K562 (cell line): ENCODE data around the gene DCST1. TPM values are rescaled to one million over a fixed set of nuclear protein-coding genes. Genes with fewer than 3 reads are reported as not detected.

Experiments
- ATAC-seq: fragments of 200-7000 bp; cut with Tn5 transposase; 3 replicates; pipeline ENCODE4 v1.9.1; 2020; ENCODE audit warnings: moderate library complexity
- BruUV-seq: library from RNA; stranded (reverse); fragments of 400-500 nt; replicated peaks from 2 replicates; lab custom pipeline; 2021; lab: Mats Ljungman, UMichigan
- CTCF ChIA-PET: fragments of 300-600 bp; formaldehyde crosslinking; extraction: SDS; loops from one replicate; lab custom pipeline; 2021; ENCODE audit warnings: low intra/inter-chr PET ratio; lab: Yijun Ruan, JAX
- POLR2A ChIA-PET: fragments of 300-600, 350-650 bp; sonication (Branson Sonifier 250); formaldehyde crosslinking; extraction: SDS; loops from one replicate; lab custom pipeline; 2021; ENCODE audit warnings: antibody characterized with exemption, inconsistent platforms; lab: Yijun Ruan, JAX
- DNase-seq, 4 experiments: peaks; one replicate each; pipeline versions ENCODE4 v3.0.0 to v3.0.0-alpha.2; 2011 to 2018; ENCODE audit warnings: low spot score in 3 of 4, mixed read lengths in 3 of 4; ENCODE audit errors: extremely low read depth in 1 of 4
- FAIRE-seq: peaks from 2 replicates; lab custom pipeline; 2011; peaks lifted over from hg19 to GRCh38; lab: Jason Lieb, UNC
- H2AFZ ChIP-seq: 2 replicates; pipeline ENCODE4 v1.6.0; 2011; ENCODE audit warnings: low read depth, low read length, control low read depth, inconsistent platforms
- H3K27ac ChIP-seq: fragments of 200-600 bp; 3 replicates; pipeline ENCODE4 v1.8.0; 2011; ENCODE audit warnings: low read depth, mild to moderate bottlenecking, control low read depth, inconsistent platforms, low read length, moderate library complexity, mixed read lengths; ENCODE audit errors: extremely low read depth
- H3K27me3 ChIP-seq, 2 experiments: fragments of 300-600 bp in 1 of 2; 2 replicates in 1 of 2; 3 replicates in 1 of 2; pipeline versions ENCODE4 v1.6.0 to v1.8.0; 2011; ENCODE audit warnings: inconsistent platforms in 2 of 2, low read length in 2 of 2, mild to moderate bottlenecking in 1 of 2, mixed read lengths in 1 of 2, moderate library complexity in 1 of 2; ENCODE audit not compliant: control insufficient read depth in 2 of 2, insufficient read depth in 2 of 2
- H3K36me3 ChIP-seq: fragments of 300-600 bp; 3 replicates; pipeline ENCODE4 v1.8.0; 2011; ENCODE audit warnings: mild to moderate bottlenecking, low read length, inconsistent platforms; ENCODE audit not compliant: control insufficient read depth, insufficient read depth
- H3K4me1 ChIP-seq, 2 experiments: fragments of 200-600 bp in 1 of 2; replicated peaks in 1 of 2; 2 replicates in 1 of 2; 3 replicates in 1 of 2; pipeline versions ENCODE4 v1.5.1 to v1.8.0; 2011; ENCODE audit warnings: inconsistent platforms in 2 of 2, low read length in 2 of 2, mild to moderate bottlenecking in 1 of 2, mixed read lengths in 1 of 2, moderate library complexity in 1 of 2; ENCODE audit not compliant: control insufficient read depth in 2 of 2, insufficient read depth in 2 of 2
- H3K4me2 ChIP-seq: 2 replicates; pipeline ENCODE4 v1.6.1; 2011; ENCODE audit warnings: low read length, control low read depth, inconsistent platforms, mixed read lengths; ENCODE audit not compliant: insufficient read depth
- H3K4me3 ChIP-seq: fragments of 200-600 bp; sonication (generic), shearing (Covaris generic); 2 replicates; pipeline ENCODE4 v1.5.1; 2016; ENCODE audit warnings: control low read depth, inconsistent platforms
- H3K79me2 ChIP-seq: fragments of 200-600 bp; 3 replicates; pipeline ENCODE4 v1.8.0; 2011; ENCODE audit warnings: low read length, inconsistent platforms; ENCODE audit not compliant: control insufficient read depth, insufficient read depth
- H3K9ac ChIP-seq, 2 experiments: 2 replicates each; pipeline versions ENCODE4 v1.6.0 to v1.6.1; 2011; ENCODE audit warnings: low read depth in 2 of 2, low read length in 2 of 2, control low read depth in 1 of 2, inconsistent platforms in 1 of 2, mild to moderate bottlenecking in 1 of 2, mixed read lengths in 1 of 2; ENCODE audit not compliant: insufficient read depth in 1 of 2
- H3K9me1 ChIP-seq: one replicate; pipeline ENCODE4 v1.6.0; 2011; ENCODE audit warnings: inconsistent platforms, mild to moderate bottlenecking, low read length, moderate library complexity; ENCODE audit not compliant: control insufficient read depth, insufficient read depth
- H3K9me3 ChIP-seq: replicated peaks from 2 replicates; pipeline ENCODE4 v1.5.1; 2011; ENCODE audit warnings: low read depth, low read length, inconsistent platforms; ENCODE audit not compliant: control insufficient read depth, insufficient read depth
- H4K20me1 ChIP-seq: replicated peaks from 2 replicates; pipeline ENCODE4 v1.6.1; 2011; ENCODE audit warnings: low read length, inconsistent platforms, mixed read lengths; ENCODE audit not compliant: control insufficient read depth, insufficient read depth
- CAMTA2 ChIP-seq: fragments of 250-450 bp; sonication (Bioruptor Pico); conservative IDR thresholded peaks from 2 replicates; pipeline ENCODE4 v1.5.1; 2022
- DMBX1 ChIP-seq: fragments of 250-450 bp; sonication (Bioruptor Pico); IDR thresholded peaks from 2 replicates; pipeline ENCODE4 v1.8.0; 2022; ENCODE audit warnings: inconsistent platforms, mild to moderate bottlenecking, moderate library complexity, borderline replicate concordance
- FIP1L1 ChIP-seq: fragments of 200-400 bp; formaldehyde crosslinking; IDR thresholded peaks from 2 replicates; pipeline ENCODE4 v1.6.1; 2018; ENCODE audit warnings: mild to moderate bottlenecking, low read depth, low read length; ENCODE audit not compliant: poor library complexity, severe bottlenecking
- GTF2F1 ChIP-seq: IDR thresholded peaks from 2 replicates; pipeline ENCODE4 v1.6.1; 2011; ENCODE audit warnings: low read depth, low read length, improper control_type of control experiment
- MBD2 ChIP-seq: sonication (generic); IDR thresholded peaks from 2 replicates; pipeline ENCODE4 v1.6.1; 2016; ENCODE audit warnings: low read depth, borderline replicate concordance
- MCM3 ChIP-seq: fragments of 450-650 bp; IDR thresholded peaks from 2 replicates; pipeline ENCODE4 v1.6.1; 2016
- MTA3 ChIP-seq: fragments of 450-650 bp; formaldehyde crosslinking; IDR thresholded peaks from 2 replicates; pipeline ENCODE4 v1.6.1; 2017; ENCODE audit warnings: mild to moderate bottlenecking, borderline replicate concordance
- NCOA2 ChIP-seq, 2 experiments: fragments of 450-650 bp; IDR thresholded peaks; 2 replicates each; pipeline ENCODE4 v1.6.1; 2018; ENCODE audit warnings: mild to moderate bottlenecking in 2 of 2, moderate library complexity in 1 of 2; ENCODE audit not compliant: partially characterized antibody in 2 of 2
- RBM15 ChIP-seq: fragments of 200-400 bp; formaldehyde crosslinking; IDR thresholded peaks from 2 replicates; pipeline ENCODE4 v1.6.1; 2018; ENCODE audit warnings: mild to moderate bottlenecking, low read length, moderate library complexity; ENCODE audit not compliant: insufficient read depth
- SMAD2 ChIP-seq: fragments of 150-350 bp; IDR thresholded peaks from 2 replicates; pipeline ENCODE4 v1.6.1; 2014; ENCODE audit warnings: low read depth, mild to moderate bottlenecking, low read length
- TAF9B ChIP-seq: fragments of 450-650 bp; IDR thresholded peaks from 2 replicates; pipeline ENCODE4 v1.6.1; 2018; ENCODE audit warnings: mild to moderate bottlenecking; ENCODE audit not compliant: partially characterized antibody
- U2AF1 ChIP-seq: fragments of 200-400 bp; formaldehyde crosslinking; optimal IDR thresholded peaks from 2 replicates; pipeline ENCODE3; 2017; ENCODE audit warnings: mild to moderate bottlenecking, low read depth, low read length, moderate library complexity
- ZBTB8A ChIP-seq: fragments of 450-650 bp; IDR thresholded peaks from 2 replicates; pipeline ENCODE4 v1.6.1; 2018; ENCODE audit warnings: mild to moderate bottlenecking, moderate library complexity; ENCODE audit not compliant: partially characterized antibody
- ZNF316 ChIP-seq: fragments of 450-650 bp; IDR thresholded peaks from 2 replicates; pipeline ENCODE4 v1.6.1; 2016
- ZNF324 ChIP-seq: fragments of 250-450 bp; sonication (Bioruptor Pico); IDR thresholded peaks from 2 replicates; pipeline ENCODE4 v1.4.0; 2020; ENCODE audit warnings: mild to moderate bottlenecking
- ZNF436 ChIP-seq: fragments of 250-450, 450-650 bp; sonication (Bioruptor Pico); formaldehyde crosslinking; IDR thresholded peaks from 2 replicates; pipeline ENCODE4 v1.7.0; 2020; ENCODE audit warnings: mild to moderate bottlenecking
- ZNF830 ChIP-seq: fragments of 250-450 bp; sonication (Bioruptor Pico); IDR thresholded peaks from 2 replicates; pipeline ENCODE4 v1.5.0; 2021; ENCODE audit warnings: mild to moderate bottlenecking
- WGBS: fragments of 100-300 bp; shearing (Covaris generic); methylation state at CpG from one replicate; pipeline ENCODE4 v1.1.6; 2016; ENCODE audit warnings: low coverage, mixed read lengths; ENCODE audit not compliant: insufficient coverage; ENCODE audit errors: missing lambda C conversion rate; 5-methylcytosine and 5-hydroxymethylcytosine counted together
- in situ Hi-C: fragments of 300-500 bp; cut with MboI; formaldehyde crosslinking; loops from 4 replicates; pipeline ENCODE4 v1.15.0; 2018; ENCODE audit warnings: inconsistent platforms, mixed read lengths
- intact Hi-C: fragments of 100-400 bp; cut with micrococcal nuclease; formaldehyde crosslinking; loops from 2 replicates; pipeline ENCODE4 v1.14.2; 2022
- polyA plus RNA-seq, 8 experiments: library from polyadenylated mRNA; depleted of rRNA in 4 of 8; stranded (reverse) in 5 of 8; unstranded in 3 of 8; fragments of >200 nt; fragmentation: Nextera tagmentation in 2 of 8; fragmentation: Illumina TruSeq in 1 of 8; extraction: Ambion mirVana in 2 of 8; extraction: Trizol in 1 of 8; gene quantifications; 2 replicates each; pipeline versions ENCODE4 v1.2.1 to v1.2.3, GENCODE V29; 2011 to 2014; ENCODE audit warnings: inconsistent platforms in 1 of 8, missing spikeins in 1 of 8
- total RNA-seq, 7 experiments: library from RNA; depleted of rRNA in 6 of 7; stranded (reverse); fragments of >200 nt in 6 of 7; fragmentation: Illumina TruSeq in 2 of 7; extraction: Trizol in 2 of 7; gene quantifications; 2 replicates each; pipeline versions ENCODE4 v1.2.1 to v1.2.3, GENCODE V29; 2011 to 2021; ENCODE audit warnings: low replicate concordance in 1 of 7
- TF ChIP-seq, protein P1 (sequence below): sonication (generic); formaldehyde crosslinking; IDR thresholded peaks from 2 replicates; pipeline ENCODE4 v1.8.0; 2022; ENCODE audit warnings: mild to moderate bottlenecking, missing genetic modification reagents
- TF ChIP-seq, protein P2 (sequence below): fragments of 250-450 bp; sonication (Bioruptor Pico); IDR thresholded peaks from 2 replicates; pipeline ENCODE4 v1.4.0; 2020; ENCODE audit warnings: mild to moderate bottlenecking, moderate library complexity

Gene DCST1
- total and polyA plus RNA-seq, 9 of the 15 experiments (the other 6 are each of a cell fraction or from before 2014, with no cell fraction given), result not detected

DNA sequence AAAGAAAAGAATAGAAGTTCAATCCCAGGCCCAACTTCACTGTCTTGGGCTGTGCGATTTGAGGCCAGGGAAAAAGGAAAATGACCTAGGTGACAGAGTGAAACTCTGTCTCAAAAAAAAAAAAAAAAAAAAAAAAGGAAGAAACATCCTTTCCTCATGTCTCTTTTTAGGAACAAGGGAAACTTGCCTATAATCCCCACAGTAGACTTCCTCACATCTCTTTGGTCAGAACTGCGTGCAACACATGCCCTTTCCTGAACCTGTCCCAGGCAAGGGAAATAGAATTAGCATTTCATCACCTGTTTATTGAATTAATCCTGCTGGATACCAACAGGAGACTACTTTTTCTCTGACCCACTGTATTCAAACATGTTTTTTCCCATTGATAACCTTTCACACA is 2.3 kb downstream of the DCST1 start:
- Histone ChIP-seq H3K4me3 (no peak overlapping the region), H3K9me1 (no peaks in the 10 kb centered on the region), H2AFZ (no peak overlapping the region), H3K9ac (no peak overlapping the region), H3K27me3 (peaks cover 0 to 23% of the 10 kb centered on the region in 2 experiments; a peak in 3 of 5 replicates), H4K20me1 (no peaks in the 10 kb centered on the region), H3K27ac (no peak overlapping the region), H3K4me2 (no peak overlapping the region), H3K9me3 (no peaks in the 10 kb centered on the region), H3K36me3 (no peaks in the 10 kb centered on the region), H3K4me1 (peaks cover 3% of the 10 kb centered on the region in 2 experiments; a peak in 2 of 5 replicates), H3K79me2 (no peaks in the 10 kb centered on the region)
- POLR2A ChIA-PET, result interaction anchor here (0.7 kb wide), 1 partner anchor 14 kb away, joined by 4 read pairs; no protein-coding TSS in a partner anchor
- FAIRE-seq, result no peak
- in situ Hi-C loops (no loop called here), intact Hi-C loops (no loop called here)
- CTCF ChIA-PET, result no interaction called here
- WGBS, result 38% methylated on average over 2 of the region's 2 CpGs
- no TSS peak for BruUV-seq
- ATAC-seq, result no peak
- TF ChIP-seq ZNF316, result no peak
- no peak for TF ChIP-seq ZBTB8A
- TF ChIP-seq CAMTA2 (CRISPR knock-in tag), result no peak
- TF ChIP-seq ZNF830 (CRISPR knock-in tag), result no peak
- TF ChIP-seq MTA3, result no peak
- no peak for TF ChIP-seq ZNF324 (CRISPR knock-in tag)
- TF ChIP-seq DMBX1 (CRISPR knock-in tag), result no peak
- no peak for TF ChIP-seq MBD2
- TF ChIP-seq TAF9B, result no peak
- no peak for TF ChIP-seq ZNF436 (CRISPR knock-in tag)
- no peak for TF ChIP-seq GTF2F1
- no peak for TF ChIP-seq NCOA2 (IDR thresholded peaks at IDR 0.05; ENCODE audit: partially characterized antibody in 2 of 2)
- TF ChIP-seq FIP1L1, result no peak
- TF ChIP-seq, protein P1, sequence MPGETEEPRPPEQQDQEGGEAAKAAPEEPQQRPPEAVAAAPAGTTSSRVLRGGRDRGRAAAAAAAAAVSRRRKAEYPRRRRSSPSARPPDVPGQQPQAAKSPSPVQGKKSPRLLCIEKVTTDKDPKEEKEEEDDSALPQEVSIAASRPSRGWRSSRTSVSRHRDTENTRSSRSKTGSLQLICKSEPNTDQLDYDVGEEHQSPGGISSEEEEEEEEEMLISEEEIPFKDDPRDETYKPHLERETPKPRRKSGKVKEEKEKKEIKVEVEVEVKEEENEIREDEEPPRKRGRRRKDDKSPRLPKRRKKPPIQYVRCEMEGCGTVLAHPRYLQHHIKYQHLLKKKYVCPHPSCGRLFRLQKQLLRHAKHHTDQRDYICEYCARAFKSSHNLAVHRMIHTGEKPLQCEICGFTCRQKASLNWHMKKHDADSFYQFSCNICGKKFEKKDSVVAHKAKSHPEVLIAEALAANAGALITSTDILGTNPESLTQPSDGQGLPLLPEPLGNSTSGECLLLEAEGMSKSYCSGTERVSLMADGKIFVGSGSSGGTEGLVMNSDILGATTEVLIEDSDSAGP (CRISPR knock-in tag), result no peak
- TF ChIP-seq U2AF1, result no peak
- no peak for TF ChIP-seq MCM3
- TF ChIP-seq, protein P2, sequence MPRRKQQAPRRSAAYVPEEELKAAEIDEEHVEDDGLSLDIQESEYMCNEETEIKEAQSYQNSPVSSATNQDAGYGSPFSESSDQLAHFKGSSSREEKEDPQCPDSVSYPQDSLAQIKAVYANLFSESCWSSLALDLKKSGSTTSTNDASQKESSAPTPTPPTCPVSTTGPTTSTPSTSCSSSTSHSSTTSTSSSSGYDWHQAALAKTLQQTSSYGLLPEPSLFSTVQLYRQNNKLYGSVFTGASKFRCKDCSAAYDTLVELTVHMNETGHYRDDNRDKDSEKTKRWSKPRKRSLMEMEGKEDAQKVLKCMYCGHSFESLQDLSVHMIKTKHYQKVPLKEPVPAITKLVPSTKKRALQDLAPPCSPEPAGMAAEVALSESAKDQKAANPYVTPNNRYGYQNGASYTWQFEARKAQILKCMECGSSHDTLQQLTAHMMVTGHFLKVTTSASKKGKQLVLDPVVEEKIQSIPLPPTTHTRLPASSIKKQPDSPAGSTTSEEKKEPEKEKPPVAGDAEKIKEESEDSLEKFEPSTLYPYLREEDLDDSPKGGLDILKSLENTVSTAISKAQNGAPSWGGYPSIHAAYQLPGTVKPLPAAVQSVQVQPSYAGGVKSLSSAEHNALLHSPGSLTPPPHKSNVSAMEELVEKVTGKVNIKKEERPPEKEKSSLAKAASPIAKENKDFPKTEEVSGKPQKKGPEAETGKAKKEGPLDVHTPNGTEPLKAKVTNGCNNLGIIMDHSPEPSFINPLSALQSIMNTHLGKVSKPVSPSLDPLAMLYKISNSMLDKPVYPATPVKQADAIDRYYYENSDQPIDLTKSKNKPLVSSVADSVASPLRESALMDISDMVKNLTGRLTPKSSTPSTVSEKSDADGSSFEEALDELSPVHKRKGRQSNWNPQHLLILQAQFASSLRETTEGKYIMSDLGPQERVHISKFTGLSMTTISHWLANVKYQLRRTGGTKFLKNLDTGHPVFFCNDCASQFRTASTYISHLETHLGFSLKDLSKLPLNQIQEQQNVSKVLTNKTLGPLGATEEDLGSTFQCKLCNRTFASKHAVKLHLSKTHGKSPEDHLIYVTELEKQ (CRISPR knock-in tag), result no peak
- no peak for TF ChIP-seq RBM15
- TF ChIP-seq SMAD2, result no peak
- no peak for DNase-seq
